ENCODE measurements around the gene ZNF831. TPM values are rescaled to one million over a fixed set of nuclear protein-coding genes. Genes with fewer than 3 reads are reported as not detected.

The ZNF831 gene
- total RNA-seq, 1 experiment from 2014 or later, result 0.04 TPM

DNA sequence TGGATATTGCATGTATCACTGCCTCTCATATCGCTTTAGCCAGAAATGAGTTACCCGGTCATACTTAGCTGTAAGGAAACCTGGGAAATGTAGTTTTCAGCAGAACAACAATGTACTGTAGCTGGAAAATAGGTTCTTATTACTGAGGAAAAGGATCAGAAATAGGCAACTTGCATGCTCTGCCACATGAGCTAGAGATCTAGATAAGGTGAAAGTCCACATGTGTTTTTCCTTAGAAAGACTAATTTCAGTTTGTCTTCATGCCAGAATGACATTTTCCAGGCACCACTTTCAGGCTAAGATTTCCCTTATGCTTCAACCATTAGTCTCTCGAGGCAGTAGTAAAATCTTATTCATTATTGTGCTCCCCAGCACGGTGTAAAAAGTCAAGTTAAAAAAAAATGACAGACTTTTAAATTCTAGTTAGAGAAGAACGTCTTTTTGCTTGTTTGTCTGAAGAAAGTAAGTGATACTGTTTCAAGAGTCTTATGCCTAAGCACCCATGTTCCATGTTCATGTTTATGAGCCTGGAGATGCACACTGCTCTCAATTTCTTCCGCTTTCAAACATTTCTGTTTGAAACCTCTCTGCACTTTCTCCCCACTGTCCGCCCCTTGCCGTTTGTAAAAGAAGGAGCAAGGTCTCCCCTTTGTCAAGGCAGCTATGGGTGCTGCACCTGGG is 67.6 kb downstream of the ZNF831 start:
- no peak for DNase-seq (ENCODE audit: low spot score)
- Mint-ChIP-seq H3K4me3 (no peak overlapping the region), H3K36me3 (no peaks in the 10 kb centered on the region), H3K27ac (no peak overlapping the region), H3K9me3 (peaks cover 8% of the 10 kb centered on the region), H3K27me3 (ENCODE audit: low read depth) (no peaks in the 10 kb centered on the region; the same call in none of the 2 replicates), H3K4me1 (no peaks in the 10 kb centered on the region)
- CTCF ChIA-PET, result interaction anchor here (2.1 kb wide), 1 partner anchor 10 kb away, joined by 8 read pairs; no protein-coding TSS in a partner anchor
- TF ChIP-seq FOXP1 (CRISPR knock-in tag; IDR thresholded peaks at IDR 0.05; ENCODE audit: borderline replicate concordance) (no peak), NR2C2 (CRISPR knock-in tag; IDR thresholded peaks at IDR 0.05) (no peak), PRRX2 (CRISPR knock-in tag; IDR thresholded peaks at IDR 0.05) (no peak), MYBL2 (CRISPR knock-in tag; IDR thresholded peaks at IDR 0.05) (no peak), CBFB (CRISPR knock-in tag; IDR thresholded peaks at IDR 0.05; ENCODE audit: low read depth) (no peak), ESRRA (CRISPR knock-in tag; IDR thresholded peaks at IDR 0.05; ENCODE audit: borderline replicate concordance) (no peak), TP53 (CRISPR knock-in tag; IDR thresholded peaks at IDR 0.05) (no peak), ZNF396 (CRISPR knock-in tag; IDR thresholded peaks at IDR 0.05; ENCODE audit: borderline replicate concordance) (no peak)
- TF ChIP-seq, protein P1, sequence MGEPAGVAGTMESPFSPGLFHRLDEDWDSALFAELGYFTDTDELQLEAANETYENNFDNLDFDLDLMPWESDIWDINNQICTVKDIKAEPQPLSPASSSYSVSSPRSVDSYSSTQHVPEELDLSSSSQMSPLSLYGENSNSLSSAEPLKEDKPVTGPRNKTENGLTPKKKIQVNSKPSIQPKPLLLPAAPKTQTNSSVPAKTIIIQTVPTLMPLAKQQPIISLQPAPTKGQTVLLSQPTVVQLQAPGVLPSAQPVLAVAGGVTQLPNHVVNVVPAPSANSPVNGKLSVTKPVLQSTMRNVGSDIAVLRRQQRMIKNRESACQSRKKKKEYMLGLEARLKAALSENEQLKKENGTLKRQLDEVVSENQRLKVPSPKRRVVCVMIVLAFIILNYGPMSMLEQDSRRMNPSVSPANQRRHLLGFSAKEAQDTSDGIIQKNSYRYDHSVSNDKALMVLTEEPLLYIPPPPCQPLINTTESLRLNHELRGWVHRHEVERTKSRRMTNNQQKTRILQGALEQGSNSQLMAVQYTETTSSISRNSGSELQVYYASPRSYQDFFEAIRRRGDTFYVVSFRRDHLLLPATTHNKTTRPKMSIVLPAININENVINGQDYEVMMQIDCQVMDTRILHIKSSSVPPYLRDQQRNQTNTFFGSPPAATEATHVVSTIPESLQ (CRISPR knock-in tag; IDR thresholded peaks at IDR 0.05), result no peak
- TF ChIP-seq, protein P2, sequence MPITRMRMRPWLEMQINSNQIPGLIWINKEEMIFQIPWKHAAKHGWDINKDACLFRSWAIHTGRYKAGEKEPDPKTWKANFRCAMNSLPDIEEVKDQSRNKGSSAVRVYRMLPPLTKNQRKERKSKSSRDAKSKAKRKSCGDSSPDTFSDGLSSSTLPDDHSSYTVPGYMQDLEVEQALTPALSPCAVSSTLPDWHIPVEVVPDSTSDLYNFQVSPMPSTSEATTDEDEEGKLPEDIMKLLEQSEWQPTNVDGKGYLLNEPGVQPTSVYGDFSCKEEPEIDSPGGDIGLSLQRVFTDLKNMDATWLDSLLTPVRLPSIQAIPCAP (CRISPR knock-in tag; IDR thresholded peaks at IDR 0.05), result no peak
- POLR2A ChIA-PET, result interaction anchor here (0.6 kb wide), 1 partner anchor 291 kb away, joined by 5 read pairs; no protein-coding TSS in a partner anchor
- ATAC-seq, result no peak

DNA sequence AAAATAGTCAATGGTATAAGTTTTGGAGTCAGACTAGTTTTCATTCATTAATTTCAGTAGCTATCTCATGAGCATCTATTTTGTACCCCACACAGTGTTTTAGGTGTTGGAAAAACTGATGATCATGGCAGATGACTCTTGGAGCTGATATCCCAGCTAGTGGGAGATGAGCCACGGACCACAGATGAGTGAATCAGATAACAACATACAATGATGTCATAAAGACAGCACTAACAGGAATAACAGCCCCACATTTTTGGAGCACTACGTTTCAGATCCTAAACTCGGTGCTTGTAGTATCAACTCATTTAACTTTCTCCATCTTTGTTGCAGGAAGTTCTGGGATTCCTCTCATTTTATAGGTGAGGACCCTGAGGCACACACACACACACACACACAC is 69.0 kb downstream of the ZNF831 start:
- ChIA-PET CTCF (no interaction called here), POLR2A (no interaction called here)
- Mint-ChIP-seq H3K4me3 (no peak overlapping the region), H3K4me1 (no peaks in the 10 kb centered on the region), H3K27me3 (ENCODE audit: low read depth) (no peaks in the 10 kb centered on the region; the same call in 1 of the 2 replicates), H3K9me3 (peaks cover 8% of the 10 kb centered on the region), H3K27ac (no peak overlapping the region), H3K36me3 (no peaks in the 10 kb centered on the region)
- no peak for DNase-seq (ENCODE audit: low spot score)
- no peak for ATAC-seq
- TF ChIP-seq ZNF232 (CRISPR knock-in tag; IDR thresholded peaks at IDR 0.05) (no peak), NFATC4 (CRISPR knock-in tag; IDR thresholded peaks at IDR 0.05) (no peak), ZNF219 (CRISPR knock-in tag; IDR thresholded peaks at IDR 0.05; ENCODE audit: borderline replicate concordance) (no peak), JAZF1 (CRISPR knock-in tag; IDR thresholded peaks at IDR 0.05) (no peak), ZNF423 (CRISPR knock-in tag; IDR thresholded peaks at IDR 0.05) (no peak), CREM (CRISPR knock-in tag; IDR thresholded peaks at IDR 0.05) (no peak), SMAD3 (CRISPR knock-in tag; IDR thresholded peaks at IDR 0.05; ENCODE audit: borderline replicate concordance) (no peak)
- TF ChIP-seq, protein P3, sequence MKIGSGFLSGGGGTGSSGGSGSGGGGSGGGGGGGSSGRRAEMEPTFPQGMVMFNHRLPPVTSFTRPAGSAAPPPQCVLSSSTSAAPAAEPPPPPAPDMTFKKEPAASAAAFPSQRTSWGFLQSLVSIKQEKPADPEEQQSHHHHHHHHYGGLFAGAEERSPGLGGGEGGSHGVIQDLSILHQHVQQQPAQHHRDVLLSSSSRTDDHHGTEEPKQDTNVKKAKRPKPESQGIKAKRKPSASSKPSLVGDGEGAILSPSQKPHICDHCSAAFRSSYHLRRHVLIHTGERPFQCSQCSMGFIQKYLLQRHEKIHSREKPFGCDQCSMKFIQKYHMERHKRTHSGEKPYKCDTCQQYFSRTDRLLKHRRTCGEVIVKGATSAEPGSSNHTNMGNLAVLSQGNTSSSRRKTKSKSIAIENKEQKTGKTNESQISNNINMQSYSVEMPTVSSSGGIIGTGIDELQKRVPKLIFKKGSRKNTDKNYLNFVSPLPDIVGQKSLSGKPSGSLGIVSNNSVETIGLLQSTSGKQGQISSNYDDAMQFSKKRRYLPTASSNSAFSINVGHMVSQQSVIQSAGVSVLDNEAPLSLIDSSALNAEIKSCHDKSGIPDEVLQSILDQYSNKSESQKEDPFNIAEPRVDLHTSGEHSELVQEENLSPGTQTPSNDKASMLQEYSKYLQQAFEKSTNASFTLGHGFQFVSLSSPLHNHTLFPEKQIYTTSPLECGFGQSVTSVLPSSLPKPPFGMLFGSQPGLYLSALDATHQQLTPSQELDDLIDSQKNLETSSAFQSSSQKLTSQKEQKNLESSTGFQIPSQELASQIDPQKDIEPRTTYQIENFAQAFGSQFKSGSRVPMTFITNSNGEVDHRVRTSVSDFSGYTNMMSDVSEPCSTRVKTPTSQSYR (CRISPR knock-in tag; IDR thresholded peaks at IDR 0.05), result no peak
- TF ChIP-seq, protein P4, sequence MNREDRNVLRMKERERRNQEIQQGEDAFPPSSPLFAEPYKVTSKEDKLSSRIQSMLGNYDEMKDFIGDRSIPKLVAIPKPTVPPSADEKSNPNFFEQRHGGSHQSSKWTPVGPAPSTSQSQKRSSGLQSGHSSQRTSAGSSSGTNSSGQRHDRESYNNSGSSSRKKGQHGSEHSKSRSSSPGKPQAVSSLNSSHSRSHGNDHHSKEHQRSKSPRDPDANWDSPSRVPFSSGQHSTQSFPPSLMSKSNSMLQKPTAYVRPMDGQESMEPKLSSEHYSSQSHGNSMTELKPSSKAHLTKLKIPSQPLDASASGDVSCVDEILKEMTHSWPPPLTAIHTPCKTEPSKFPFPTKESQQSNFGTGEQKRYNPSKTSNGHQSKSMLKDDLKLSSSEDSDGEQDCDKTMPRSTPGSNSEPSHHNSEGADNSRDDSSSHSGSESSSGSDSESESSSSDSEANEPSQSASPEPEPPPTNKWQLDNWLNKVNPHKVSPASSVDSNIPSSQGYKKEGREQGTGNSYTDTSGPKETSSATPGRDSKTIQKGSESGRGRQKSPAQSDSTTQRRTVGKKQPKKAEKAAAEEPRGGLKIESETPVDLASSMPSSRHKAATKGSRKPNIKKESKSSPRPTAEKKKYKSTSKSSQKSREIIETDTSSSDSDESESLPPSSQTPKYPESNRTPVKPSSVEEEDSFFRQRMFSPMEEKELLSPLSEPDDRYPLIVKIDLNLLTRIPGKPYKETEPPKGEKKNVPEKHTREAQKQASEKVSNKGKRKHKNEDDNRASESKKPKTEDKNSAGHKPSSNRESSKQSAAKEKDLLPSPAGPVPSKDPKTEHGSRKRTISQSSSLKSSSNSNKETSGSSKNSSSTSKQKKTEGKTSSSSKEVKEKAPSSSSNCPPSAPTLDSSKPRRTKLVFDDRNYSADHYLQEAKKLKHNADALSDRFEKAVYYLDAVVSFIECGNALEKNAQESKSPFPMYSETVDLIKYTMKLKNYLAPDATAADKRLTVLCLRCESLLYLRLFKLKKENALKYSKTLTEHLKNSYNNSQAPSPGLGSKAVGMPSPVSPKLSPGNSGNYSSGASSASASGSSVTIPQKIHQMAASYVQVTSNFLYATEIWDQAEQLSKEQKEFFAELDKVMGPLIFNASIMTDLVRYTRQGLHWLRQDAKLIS (CRISPR knock-in tag; IDR thresholded peaks at IDR 0.05; ENCODE audit: borderline replicate concordance), result no peak
- TF ChIP-seq, protein P5, sequence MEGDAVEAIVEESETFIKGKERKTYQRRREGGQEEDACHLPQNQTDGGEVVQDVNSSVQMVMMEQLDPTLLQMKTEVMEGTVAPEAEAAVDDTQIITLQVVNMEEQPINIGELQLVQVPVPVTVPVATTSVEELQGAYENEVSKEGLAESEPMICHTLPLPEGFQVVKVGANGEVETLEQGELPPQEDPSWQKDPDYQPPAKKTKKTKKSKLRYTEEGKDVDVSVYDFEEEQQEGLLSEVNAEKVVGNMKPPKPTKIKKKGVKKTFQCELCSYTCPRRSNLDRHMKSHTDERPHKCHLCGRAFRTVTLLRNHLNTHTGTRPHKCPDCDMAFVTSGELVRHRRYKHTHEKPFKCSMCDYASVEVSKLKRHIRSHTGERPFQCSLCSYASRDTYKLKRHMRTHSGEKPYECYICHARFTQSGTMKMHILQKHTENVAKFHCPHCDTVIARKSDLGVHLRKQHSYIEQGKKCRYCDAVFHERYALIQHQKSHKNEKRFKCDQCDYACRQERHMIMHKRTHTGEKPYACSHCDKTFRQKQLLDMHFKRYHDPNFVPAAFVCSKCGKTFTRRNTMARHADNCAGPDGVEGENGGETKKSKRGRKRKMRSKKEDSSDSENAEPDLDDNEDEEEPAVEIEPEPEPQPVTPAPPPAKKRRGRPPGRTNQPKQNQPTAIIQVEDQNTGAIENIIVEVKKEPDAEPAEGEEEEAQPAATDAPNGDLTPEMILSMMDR (IDR thresholded peaks at IDR 0.05), result no peak
- TF ChIP-seq, protein P6, sequence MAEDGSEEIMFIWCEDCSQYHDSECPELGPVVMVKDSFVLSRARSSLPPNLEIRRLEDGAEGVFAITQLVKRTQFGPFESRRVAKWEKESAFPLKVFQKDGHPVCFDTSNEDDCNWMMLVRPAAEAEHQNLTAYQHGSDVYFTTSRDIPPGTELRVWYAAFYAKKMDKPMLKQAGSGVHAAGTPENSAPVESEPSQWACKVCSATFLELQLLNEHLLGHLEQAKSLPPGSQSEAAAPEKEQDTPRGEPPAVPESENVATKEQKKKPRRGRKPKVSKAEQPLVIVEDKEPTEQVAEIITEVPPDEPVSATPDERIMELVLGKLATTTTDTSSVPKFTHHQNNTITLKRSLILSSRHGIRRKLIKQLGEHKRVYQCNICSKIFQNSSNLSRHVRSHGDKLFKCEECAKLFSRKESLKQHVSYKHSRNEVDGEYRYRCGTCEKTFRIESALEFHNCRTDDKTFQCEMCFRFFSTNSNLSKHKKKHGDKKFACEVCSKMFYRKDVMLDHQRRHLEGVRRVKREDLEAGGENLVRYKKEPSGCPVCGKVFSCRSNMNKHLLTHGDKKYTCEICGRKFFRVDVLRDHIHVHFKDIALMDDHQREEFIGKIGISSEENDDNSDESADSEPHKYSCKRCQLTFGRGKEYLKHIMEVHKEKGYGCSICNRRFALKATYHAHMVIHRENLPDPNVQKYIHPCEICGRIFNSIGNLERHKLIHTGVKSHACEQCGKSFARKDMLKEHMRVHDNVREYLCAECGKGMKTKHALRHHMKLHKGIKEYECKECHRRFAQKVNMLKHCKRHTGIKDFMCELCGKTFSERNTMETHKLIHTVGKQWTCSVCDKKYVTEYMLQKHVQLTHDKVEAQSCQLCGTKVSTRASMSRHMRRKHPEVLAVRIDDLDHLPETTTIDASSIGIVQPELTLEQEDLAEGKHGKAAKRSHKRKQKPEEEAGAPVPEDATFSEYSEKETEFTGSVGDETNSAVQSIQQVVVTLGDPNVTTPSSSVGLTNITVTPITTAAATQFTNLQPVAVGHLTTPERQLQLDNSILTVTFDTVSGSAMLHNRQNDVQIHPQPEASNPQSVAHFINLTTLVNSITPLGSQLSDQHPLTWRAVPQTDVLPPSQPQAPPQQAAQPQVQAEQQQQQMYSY (CRISPR knock-in tag; IDR thresholded peaks at IDR 0.05), result no peak

All from WTC11 (cell line).